ENCODE measurements around the gene CECR2. TPM values are rescaled to one million over a fixed set of nuclear protein-coding genes. Genes with fewer than 3 reads are reported as not detected.

The CECR2 gene
- total RNA-seq, 1 experiment from 2014 or later: 111 TPM

DNA sequence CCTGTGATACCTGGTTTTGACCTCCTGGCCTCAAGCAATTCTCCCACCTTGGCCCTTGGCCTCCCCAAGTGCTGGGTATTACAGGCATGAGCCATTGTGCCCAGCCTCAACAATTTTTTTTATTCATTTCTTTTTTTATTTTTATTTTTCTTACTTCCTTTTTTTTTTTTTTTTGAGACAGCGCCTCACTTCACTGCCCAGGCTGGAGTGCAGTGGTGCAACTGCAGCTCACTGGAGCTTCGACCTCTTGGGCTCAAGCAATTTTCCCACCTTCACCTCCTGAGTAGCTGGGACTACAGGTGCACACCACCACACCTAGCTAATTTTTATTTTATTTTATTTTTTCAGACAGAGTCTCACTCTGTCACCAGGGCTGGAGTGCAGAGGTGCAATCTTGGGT, 25.5 kb upstream of the CECR2 start:
- Mint-ChIP-seq H3K4me3 (no peak overlapping the region), H3K36me3 (no peaks in the 10 kb centered on the region), H3K27me3 (ENCODE audit: low read depth) (no peaks in the 10 kb centered on the region), H3K4me1 (peaks cover 12% of the 10 kb centered on the region), H3K27ac (no peak overlapping the region), H3K9me3 (no peaks in the 10 kb centered on the region; the same call in 1 of the 2 replicates)
- ChIA-PET CTCF (interaction anchor here (0.7 kb wide), 3 partner anchors 60 to 172 kb away, joined by 3 to 5 read pairs (median 4); no protein-coding TSS in a partner anchor), POLR2A (no interaction called here)
- no peak for TF ChIP-seq ZNF416 (CRISPR knock-in tag; IDR thresholded peaks at IDR 0.05)
- DNase-seq (ENCODE audit: low spot score): no peak
- no peak for ATAC-seq

DNA sequence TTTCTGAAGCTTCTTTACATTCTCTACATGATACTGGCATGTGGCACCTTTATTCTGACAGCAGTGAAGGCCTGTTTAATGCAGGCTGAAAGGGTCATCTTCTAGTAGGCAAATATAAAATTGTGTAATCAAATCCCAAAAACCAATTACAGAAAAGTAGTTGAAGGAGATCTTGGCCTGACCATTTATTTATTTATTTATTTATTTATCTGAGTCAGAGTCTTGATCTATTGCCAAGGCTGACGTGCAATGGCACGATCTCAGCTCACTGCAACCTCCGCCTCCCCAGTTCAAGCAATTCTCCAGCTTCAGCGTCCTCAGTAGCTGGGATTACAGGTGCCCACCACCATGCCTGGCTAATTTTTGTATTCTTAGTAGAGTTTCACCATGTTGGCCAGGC, 22.7 kb upstream of the CECR2 start:
- ATAC-seq (no peak), DNase-seq (ENCODE audit: low spot score) (no peak)
- peaks cover 11% of the 10 kb centered on the region for H3K4me1 Mint-ChIP-seq
- H3K36me3 Mint-ChIP-seq: no peaks in the 10 kb centered on the region
- no peaks in the 10 kb centered on the region for H3K27me3 Mint-ChIP-seq (ENCODE audit: low read depth)
- TF ChIP-seq ZNF416 (CRISPR knock-in tag; IDR thresholded peaks at IDR 0.05) (no peak), EMX1 (CRISPR knock-in tag; IDR thresholded peaks at IDR 0.05) (no peak), FOXJ3 (CRISPR knock-in tag; IDR thresholded peaks at IDR 0.05; ENCODE audit: borderline replicate concordance) (no peak), ZNF263 (CRISPR knock-in tag; IDR thresholded peaks at IDR 0.05; ENCODE audit: low read depth) (no peak), ETV6 (CRISPR knock-in tag; IDR thresholded peaks at IDR 0.05) (no peak), JAZF1 (CRISPR knock-in tag; IDR thresholded peaks at IDR 0.05) (no peak)
- TF ChIP-seq, protein P1, sequence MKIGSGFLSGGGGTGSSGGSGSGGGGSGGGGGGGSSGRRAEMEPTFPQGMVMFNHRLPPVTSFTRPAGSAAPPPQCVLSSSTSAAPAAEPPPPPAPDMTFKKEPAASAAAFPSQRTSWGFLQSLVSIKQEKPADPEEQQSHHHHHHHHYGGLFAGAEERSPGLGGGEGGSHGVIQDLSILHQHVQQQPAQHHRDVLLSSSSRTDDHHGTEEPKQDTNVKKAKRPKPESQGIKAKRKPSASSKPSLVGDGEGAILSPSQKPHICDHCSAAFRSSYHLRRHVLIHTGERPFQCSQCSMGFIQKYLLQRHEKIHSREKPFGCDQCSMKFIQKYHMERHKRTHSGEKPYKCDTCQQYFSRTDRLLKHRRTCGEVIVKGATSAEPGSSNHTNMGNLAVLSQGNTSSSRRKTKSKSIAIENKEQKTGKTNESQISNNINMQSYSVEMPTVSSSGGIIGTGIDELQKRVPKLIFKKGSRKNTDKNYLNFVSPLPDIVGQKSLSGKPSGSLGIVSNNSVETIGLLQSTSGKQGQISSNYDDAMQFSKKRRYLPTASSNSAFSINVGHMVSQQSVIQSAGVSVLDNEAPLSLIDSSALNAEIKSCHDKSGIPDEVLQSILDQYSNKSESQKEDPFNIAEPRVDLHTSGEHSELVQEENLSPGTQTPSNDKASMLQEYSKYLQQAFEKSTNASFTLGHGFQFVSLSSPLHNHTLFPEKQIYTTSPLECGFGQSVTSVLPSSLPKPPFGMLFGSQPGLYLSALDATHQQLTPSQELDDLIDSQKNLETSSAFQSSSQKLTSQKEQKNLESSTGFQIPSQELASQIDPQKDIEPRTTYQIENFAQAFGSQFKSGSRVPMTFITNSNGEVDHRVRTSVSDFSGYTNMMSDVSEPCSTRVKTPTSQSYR (CRISPR knock-in tag; IDR thresholded peaks at IDR 0.05): no peak
- TF ChIP-seq, protein P2, sequence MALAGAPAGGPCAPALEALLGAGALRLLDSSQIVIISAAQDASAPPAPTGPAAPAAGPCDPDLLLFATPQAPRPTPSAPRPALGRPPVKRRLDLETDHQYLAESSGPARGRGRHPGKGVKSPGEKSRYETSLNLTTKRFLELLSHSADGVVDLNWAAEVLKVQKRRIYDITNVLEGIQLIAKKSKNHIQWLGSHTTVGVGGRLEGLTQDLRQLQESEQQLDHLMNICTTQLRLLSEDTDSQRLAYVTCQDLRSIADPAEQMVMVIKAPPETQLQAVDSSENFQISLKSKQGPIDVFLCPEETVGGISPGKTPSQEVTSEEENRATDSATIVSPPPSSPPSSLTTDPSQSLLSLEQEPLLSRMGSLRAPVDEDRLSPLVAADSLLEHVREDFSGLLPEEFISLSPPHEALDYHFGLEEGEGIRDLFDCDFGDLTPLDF (CRISPR knock-in tag; IDR thresholded peaks at IDR 0.05): no peak
- TF ChIP-seq, protein P3, sequence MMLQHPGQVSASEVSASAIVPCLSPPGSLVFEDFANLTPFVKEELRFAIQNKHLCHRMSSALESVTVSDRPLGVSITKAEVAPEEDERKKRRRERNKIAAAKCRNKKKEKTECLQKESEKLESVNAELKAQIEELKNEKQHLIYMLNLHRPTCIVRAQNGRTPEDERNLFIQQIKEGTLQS (CRISPR knock-in tag; conservative IDR thresholded peaks at IDR 0.05): no peak
- no peak overlapping the region for H3K27ac Mint-ChIP-seq
- H3K9me3 Mint-ChIP-seq: no peaks in the 10 kb centered on the region; the same call in 1 of the 2 replicates
- CTCF ChIA-PET: interaction anchor here (2.2 kb wide), 1 partner anchor 175 kb away, joined by 7 read pairs; no protein-coding TSS in a partner anchor
- POLR2A ChIA-PET: interaction anchor here (0.7 kb wide), 1 partner anchor 167 kb away, joined by 11 read pairs; no protein-coding TSS in a partner anchor
- no peak overlapping the region for H3K4me3 Mint-ChIP-seq

- ChIA-PET CTCF (interaction anchor here (0.9 to 2.2 kb wide), 2 partner anchors 76 to 176 kb away, joined by 3 to 7 read pairs; no protein-coding TSS in a partner anchor), POLR2A (no interaction called here)
- Mint-ChIP-seq H3K36me3 (no peaks in the 10 kb centered on the region), H3K4me3 (no peak overlapping the region), H3K27ac (0 out of 2 replicates have a peak overlapping the region, but pooled peaks have one; percentile 8), H3K4me1 (peaks cover 7% of the 10 kb centered on the region), H3K9me3 (no peaks in the 10 kb centered on the region; the same call in 1 of the 2 replicates), H3K27me3 (ENCODE audit: low read depth) (no peaks in the 10 kb centered on the region)
- TF ChIP-seq ZNF121 (CRISPR knock-in tag; IDR thresholded peaks at IDR 0.05) (no peak), ZNF317 (CRISPR knock-in tag; IDR thresholded peaks at IDR 0.05; ENCODE audit: borderline replicate concordance, low read depth) (0 out of 2 replicates have a peak, but pooled peaks have one; percentile 66), ZNF423 (CRISPR knock-in tag; IDR thresholded peaks at IDR 0.05) (no peak)
- ATAC-seq: no peak
- DNase-seq (ENCODE audit: low spot score): no peak
Observed at GRCh38 chr22:17347724-17348123, 21.5 kb upstream of the CECR2 start.

- ATAC-seq: no peak
- POLR2A ChIA-PET: interaction anchor here (0.6 kb wide), 1 partner anchor 179 kb away, joined by 3 read pairs; no protein-coding TSS in a partner anchor
- TF ChIP-seq CREB1 (CRISPR knock-in tag; IDR thresholded peaks at IDR 0.05): no peak
- TF ChIP-seq, protein P4, sequence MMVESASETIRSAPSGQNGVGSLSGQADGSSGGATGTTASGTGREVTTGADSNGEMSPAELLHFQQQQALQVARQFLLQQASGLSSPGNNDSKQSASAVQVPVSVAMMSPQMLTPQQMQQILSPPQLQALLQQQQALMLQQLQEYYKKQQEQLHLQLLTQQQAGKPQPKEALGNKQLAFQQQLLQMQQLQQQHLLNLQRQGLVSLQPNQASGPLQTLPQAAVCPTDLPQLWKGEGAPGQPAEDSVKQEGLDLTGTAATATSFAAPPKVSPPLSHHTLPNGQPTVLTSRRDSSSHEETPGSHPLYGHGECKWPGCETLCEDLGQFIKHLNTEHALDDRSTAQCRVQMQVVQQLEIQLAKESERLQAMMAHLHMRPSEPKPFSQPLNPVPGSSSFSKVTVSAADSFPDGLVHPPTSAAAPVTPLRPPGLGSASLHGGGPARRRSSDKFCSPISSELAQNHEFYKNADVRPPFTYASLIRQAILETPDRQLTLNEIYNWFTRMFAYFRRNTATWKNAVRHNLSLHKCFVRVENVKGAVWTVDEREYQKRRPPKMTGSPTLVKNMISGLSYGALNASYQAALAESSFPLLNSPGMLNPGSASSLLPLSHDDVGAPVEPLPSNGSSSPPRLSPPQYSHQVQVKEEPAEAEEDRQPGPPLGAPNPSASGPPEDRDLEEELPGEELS (CRISPR knock-in tag; IDR thresholded peaks at IDR 0.05): no peak
- no peak for TF ChIP-seq SOX15 (CRISPR knock-in tag; IDR thresholded peaks at IDR 0.05)
- no peak for TF ChIP-seq NFATC4 (CRISPR knock-in tag; IDR thresholded peaks at IDR 0.05)
- TF ChIP-seq ZNF138 (CRISPR knock-in tag; conservative IDR thresholded peaks at IDR 0.05): no peak
- TF ChIP-seq MYBL2 (CRISPR knock-in tag; IDR thresholded peaks at IDR 0.05): no peak
- TF ChIP-seq IRF1 (CRISPR knock-in tag; IDR thresholded peaks at IDR 0.05): no peak
- no peak for TF ChIP-seq NR1H2 (CRISPR knock-in tag; IDR thresholded peaks at IDR 0.05)
- no peak for TF ChIP-seq GRHL2 (CRISPR knock-in tag; IDR thresholded peaks at IDR 0.05; ENCODE audit: insufficient replicate concordance, severe bottlenecking)
- no peak for TF ChIP-seq ZMAT4 (CRISPR knock-in tag; IDR thresholded peaks at IDR 0.05)
Observed at GRCh38 chr22:17348464-17349103, 20.7 kb upstream of the CECR2 start.

More at GRCh38 chr22:17348464-17349103, 20.7 kb upstream of the CECR2 start:
- Mint-ChIP-seq H3K4me1 (peaks cover 7% of the 10 kb centered on the region), H3K36me3 (no peaks in the 10 kb centered on the region), H3K27me3 (ENCODE audit: low read depth) (no peaks in the 10 kb centered on the region), H3K27ac (no peak overlapping the region), H3K4me3 (no peak overlapping the region), H3K9me3 (no peaks in the 10 kb centered on the region; the same call in 1 of the 2 replicates)
- DNase-seq (ENCODE audit: low spot score): no peak
- CTCF ChIA-PET: interaction anchor here (1.0 to 2.2 kb wide), 5 partner anchors 80 to 177 kb away, joined by 3 to 7 read pairs (median 3); no protein-coding TSS in a partner anchor

All from WTC11 (cell line).